ENCODE results near the gene CLEC3B. TPM values are rescaled to one million over a fixed set of nuclear protein-coding genes. Genes with fewer than 3 reads are reported as not detected.

Gene CLEC3B
- polyA plus RNA-seq, 3 donors from 2014 or later, result 1.7 to 7.6 (median 2.0) TPM

Other genes with a start within 250 kb of the CLEC3B start
- 10 to 100 TPM; 27.9 to 54.2 (median 43.3) TPM for gene TMEM42, start 164.4 kb upstream of the CLEC3B start, polyA plus RNA-seq
- gene TGM4, start 151.7 kb upstream of the CLEC3B start, polyA plus RNA-seq, result under 1 TPM in 1 of 3 donors, not detected in 2; 0.15 TPM
- 10 to 100 TPM; 43.5 to 65.3 (median 46.9) TPM for gene ZDHHC3, start 50.1 kb upstream of the CLEC3B start, polyA plus RNA-seq
- gene EXOSC7, start 50.1 kb upstream of the CLEC3B start, polyA plus RNA-seq, result 10 to 100 TPM; 35.0 to 73.2 (median 52.2) TPM
- 1 to 10 TPM; 1.1 to 3.3 (median 2.0) TPM for gene CDCP1, start 120.1 kb downstream of the CLEC3B start, polyA plus RNA-seq
- not detected for gene TMEM158, start 200.0 kb downstream of the CLEC3B start, polyA plus RNA-seq

Measured in immature natural killer cell (primary cell).